Measurements from ENCODE around the gene KRTAP12-3.
"Not testable (repeated sequence)": the region's sequence is repeated elsewhere in the genome, so short reads cannot be mapped to it uniquely, and the experiment has no call there.

Gene KRTAP12-3

GRCh38 chr21:44650265-44650972, 7.3 kb upstream of the KRTAP12-3 start:
- no peak for DNase-seq (ENCODE audit: low read depth in 4 of 4, low spot score in 1 of 4)

- DNase-seq (ENCODE audit: low read depth in 4 of 4, low spot score in 1 of 4): no peak
Measured at GRCh38 chr21:44650973-44651675, 6.6 kb upstream of the KRTAP12-3 start.

DNA sequence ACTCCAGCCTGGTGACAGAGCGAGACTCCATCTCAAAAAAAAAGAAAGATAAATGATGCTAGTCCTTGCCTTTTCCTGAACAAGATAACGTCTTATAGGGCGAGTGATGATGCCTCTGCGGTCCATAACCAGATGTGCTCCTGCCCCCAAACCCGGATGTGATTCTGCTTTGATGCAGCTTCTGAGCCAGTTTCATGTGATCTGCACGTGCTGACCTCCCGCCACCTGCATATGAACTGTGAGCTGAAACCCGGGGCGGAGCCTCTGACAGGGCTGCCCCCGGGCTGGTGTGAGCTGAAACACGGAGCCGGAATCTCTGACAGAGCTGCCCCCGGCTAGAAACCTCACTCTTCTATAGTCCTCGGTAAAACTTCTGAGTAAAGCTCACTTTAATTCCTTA, 4.6 kb upstream of the KRTAP12-3 start:
- DNase-seq (ENCODE audit: low read depth in 4 of 4, low spot score in 1 of 4): no peak

DNA sequence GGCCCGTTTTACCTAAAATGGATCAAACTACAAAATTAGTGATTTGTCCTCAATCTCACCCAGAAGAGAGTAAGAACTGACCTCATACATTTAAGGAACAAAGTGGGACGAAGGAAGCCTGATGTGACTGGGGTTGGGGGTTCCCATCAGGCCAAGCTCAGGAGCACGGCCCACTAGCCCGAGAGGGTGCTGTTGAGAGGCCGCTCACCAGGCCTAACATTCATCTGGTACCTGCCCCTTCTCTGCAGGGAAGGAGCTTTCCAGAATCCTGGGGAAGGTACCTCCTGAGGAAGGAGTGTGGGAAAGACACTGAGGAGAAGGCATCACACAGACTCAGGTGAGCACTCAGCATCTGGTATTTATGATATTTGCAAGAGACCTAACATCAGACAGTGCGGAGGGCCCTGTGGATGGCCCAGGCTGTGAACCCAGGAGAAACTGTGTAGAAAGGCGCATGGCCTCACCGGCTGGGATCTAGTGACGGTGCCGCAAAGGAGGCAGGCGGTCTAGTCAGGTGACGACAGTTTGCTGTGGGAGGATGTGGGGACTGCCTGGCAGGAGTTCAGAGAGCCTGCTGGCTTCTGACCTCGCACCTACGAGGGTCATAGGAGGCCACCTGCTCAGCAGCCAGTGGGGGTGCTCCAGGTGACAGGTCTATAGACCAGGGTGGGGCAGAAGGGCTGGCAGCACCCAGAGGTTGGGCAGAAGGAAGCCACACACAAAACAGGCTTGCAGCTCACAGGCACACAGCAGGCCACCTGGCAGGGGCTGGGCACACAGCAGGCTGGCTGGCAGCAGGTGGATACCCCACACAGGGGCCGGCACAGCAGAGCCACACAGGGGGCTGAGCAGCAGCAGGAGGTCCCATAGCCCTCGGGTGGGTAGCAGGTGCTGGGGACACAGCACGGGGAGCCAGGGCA, 3.8 kb upstream of the KRTAP12-3 start:
- DNase-seq (ENCODE audit: low read depth in 4 of 4, low spot score in 1 of 4): no peak

DNA sequence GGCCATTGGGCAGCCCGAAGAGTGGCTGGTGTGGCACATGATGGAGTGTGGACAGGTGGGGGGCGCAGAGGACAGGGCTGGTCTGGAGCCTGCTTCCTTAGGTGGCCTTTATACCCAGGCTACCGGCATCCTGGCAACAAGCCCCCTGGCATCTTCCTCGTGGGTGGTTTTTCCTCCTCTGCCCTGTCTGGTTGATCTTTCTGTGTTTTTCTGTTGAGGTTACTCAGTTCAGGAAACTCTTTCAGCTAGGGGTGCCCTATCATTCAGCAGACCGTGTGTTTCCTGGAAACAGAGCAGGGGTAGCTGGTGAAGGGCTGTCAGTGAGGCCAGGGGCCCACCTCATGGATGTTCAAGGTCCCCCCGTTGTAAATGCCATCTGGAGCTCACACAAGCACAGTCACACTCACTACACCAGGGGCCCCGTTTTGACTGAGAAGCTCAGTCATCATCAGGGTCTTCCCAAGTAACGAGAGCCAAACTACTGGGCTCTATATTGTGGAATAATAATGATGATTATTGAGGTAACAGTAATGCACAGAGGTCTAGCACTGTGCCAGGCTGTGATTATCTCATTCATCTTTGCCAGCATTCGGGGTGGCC, 3.1 kb upstream of the KRTAP12-3 start, which contains the start of gene KRTAP12-4:
Gene KRTAP12-4 (minus strand): TSS at position 84 of the 600 bp plus-strand sequence. CDS start 45 bp downstream, at position 39.
- no peak for DNase-seq (ENCODE audit: low read depth in 4 of 4, low spot score in 1 of 4)

DNA sequence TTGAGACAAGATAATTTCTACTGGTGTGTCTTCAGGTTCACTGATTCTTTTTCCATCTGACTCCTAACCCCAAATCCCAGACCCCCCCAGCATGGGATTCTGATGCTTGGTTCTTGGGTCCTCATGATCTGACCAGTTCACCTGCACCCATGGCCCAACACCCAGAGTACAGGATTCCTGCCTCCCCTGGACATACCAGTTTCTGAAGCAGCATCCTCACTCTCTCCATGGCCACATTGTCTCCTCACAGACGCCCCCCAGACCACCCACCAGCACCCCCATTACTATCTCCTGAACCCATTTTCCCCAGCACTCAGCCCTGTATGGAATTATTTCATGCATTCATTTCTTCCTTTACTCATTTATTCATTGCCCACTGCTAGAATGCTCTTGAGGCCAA, 864 bp upstream of the KRTAP12-3 start:
- DNase-seq (ENCODE audit: low read depth in 4 of 4, low spot score in 1 of 4): no peak

GRCh38 chr21:44658541-44658910, 794 bp downstream of the KRTAP12-3 start:
- no peak for DNase-seq (ENCODE audit: low read depth in 4 of 4, low spot score in 1 of 4)

- DNase-seq (ENCODE audit: low read depth in 4 of 4, low spot score in 1 of 4): no peak
Measured at GRCh38 chr21:44658913-44659595, 1.3 kb downstream of the KRTAP12-3 start.

- DNase-seq (ENCODE audit: low read depth in 4 of 4, low spot score in 1 of 4): not testable (repeated sequence)
Measured at GRCh38 chr21:44661567-44661966, 3.8 kb downstream of the KRTAP12-3 start.

GRCh38 chr21:44664691-44665090, 7.0 kb downstream of the KRTAP12-3 start:
- DNase-seq (ENCODE audit: low read depth in 4 of 4, low spot score in 1 of 4): no peak

DNA sequence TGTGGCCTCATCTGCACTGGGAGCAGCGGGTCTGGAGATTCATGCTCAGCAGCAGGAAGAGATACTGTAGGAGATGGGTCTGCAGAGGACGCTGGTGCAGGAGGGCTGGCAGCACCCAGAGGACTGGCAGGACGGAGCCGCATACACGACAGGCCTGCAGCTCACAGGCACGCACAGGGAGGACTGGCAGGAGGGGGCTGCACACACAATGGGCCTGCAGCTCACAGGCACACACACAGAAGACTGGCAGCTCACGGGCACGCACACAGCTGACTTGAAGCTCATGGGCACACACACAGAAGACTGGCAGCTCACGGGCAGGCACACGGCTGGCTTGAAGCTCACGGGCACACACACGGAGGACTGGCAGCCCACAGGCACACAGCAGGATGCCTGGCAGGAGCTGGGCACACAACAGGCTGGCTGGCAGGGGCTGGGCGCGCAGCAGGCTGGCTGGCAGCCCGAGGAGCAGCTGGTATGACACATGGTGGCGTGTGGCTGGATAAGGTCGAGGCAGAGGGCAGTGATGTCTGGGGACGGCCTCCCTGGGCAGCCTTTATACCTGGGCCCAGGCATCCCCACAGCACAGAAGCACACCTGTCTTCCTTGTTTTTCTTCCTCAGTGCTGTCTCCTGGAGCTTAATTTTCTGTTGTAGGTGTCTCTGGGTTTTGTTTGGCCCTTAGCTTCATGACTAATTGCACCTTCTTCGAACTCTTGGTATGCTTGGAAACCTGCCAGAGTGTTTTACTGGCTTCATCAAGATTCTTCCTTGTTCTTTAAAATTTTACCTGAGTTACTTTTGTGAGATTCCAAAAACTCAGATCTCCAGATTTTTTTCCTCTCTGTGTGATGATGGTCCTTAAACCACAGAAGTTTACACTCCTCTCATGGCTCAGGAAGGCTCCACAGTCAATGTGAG, 8.9 kb downstream of the KRTAP12-3 start, which contains the start of gene KRTAP12-2:
Gene KRTAP12-2 (minus strand): TSS at position 527 of the 920 bp plus-strand sequence. CDS start 41 bp downstream, at position 486.
- DNase-seq (ENCODE audit: low read depth in 4 of 4, low spot score in 1 of 4): no peak

DNA sequence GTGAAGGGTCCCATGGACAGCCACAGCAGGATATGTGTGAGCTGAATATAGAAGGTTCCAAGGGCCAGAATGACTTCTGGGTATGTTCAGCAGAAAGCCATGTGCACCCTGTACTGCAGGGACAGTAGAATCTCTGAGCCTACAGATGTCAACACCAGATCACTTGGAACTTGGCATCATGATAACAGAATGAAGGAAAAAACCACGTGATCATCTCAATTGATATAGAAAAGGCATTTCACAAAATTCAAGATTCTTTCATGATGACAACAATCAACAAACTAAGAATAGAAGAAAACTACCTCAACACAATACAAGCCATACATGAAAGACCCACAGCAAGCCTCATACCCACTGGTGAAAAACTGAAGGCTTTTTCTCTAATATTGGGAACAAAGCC, 9.9 kb downstream of the KRTAP12-3 start:
- no peak for DNase-seq (ENCODE audit: low read depth in 4 of 4, low spot score in 1 of 4)

DNA sequence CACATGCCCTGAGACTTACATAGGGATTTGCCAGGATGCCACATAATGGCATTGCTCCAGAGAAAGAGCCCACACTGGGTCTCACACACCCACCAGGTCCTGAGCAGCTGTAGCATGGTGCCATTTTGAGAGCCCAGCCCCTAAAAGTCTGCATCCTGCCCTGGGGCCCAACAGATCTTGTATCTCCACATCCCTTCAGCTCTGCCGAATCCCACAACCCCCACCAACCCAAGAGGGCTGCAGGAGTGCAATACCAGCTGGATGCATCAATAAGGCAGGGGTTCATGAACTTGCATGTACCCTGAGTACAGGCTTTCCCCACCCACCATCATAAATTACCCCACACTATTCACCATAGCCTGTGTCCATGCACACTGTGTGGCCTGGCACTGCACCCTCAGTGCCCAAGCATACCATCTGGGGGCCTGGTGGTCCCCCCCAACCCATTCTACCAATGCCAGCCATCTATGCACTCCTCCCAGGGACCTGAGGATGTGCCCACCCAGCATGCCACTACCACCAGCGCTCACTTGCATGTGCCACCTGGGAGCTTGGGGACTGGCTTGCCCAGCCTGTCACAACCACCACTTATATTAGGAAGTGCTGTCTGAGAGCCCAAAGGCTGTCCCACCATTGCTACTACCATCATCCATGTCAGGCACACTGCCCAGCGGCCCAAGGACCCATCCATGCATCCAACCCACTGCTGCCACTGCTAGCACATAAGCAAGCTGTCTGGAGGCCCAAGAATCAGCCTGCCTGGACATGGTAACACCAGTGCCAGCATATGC, 13.1 kb downstream of the KRTAP12-3 start:
- DNase-seq (ENCODE audit: low read depth in 4 of 4, low spot score in 1 of 4): no peak

DNA sequence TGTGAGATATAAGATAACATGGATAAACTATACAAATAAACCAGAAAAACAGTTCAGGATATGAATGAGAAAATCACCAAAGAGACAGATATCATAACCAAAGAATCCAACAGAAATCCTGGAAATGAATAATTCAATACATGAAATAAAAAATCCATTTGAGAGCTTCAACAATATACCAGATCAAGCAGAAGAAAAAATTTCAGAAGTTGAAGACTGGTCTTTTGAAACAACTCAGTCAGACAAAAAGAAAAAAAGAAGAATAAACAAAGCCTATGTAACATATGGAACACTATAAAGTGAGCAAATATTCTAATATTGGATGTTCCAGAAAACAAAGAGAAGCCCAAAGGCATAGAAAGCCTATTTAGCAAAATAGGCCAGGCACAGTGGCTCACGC, 14.2 kb downstream of the KRTAP12-3 start:
- no peak for DNase-seq (ENCODE audit: low read depth in 4 of 4, low spot score in 1 of 4)

- no peak for DNase-seq (ENCODE audit: low read depth in 4 of 4, low spot score in 1 of 4)
Measured at GRCh38 chr21:44677881-44678280, 20.1 kb downstream of the KRTAP12-3 start.

- no peak for DNase-seq (ENCODE audit: low read depth in 4 of 4, low spot score in 1 of 4)
Measured at GRCh38 chr21:44681152-44681551, 23.4 kb downstream of the KRTAP12-3 start.

GRCh38 chr21:44681861-44682579, 24.3 kb downstream of the KRTAP12-3 start, which contains the start of gene KRTAP12-1:
Gene KRTAP12-1, minus strand, starts transcription at chr21:44682163. Its CDS starts 40 bp downstream, at chr21:44682123.
- no peak for DNase-seq (ENCODE audit: low read depth in 4 of 4, low spot score in 1 of 4)
